C1 segment of cervical spinal cord (tissue), 14 donors: ENCODE results near the gene ADNP2.
A peak's percentile ranks its signal among the peaks of the same experiment; 100 is the strongest.

ENCODE experiments used
- DNase-seq, 14 donors: peaks; one replicate each; lab custom pipeline; 2025; lab: John Stamatoyannopoulos, UW

Gene ADNP2

DNA sequence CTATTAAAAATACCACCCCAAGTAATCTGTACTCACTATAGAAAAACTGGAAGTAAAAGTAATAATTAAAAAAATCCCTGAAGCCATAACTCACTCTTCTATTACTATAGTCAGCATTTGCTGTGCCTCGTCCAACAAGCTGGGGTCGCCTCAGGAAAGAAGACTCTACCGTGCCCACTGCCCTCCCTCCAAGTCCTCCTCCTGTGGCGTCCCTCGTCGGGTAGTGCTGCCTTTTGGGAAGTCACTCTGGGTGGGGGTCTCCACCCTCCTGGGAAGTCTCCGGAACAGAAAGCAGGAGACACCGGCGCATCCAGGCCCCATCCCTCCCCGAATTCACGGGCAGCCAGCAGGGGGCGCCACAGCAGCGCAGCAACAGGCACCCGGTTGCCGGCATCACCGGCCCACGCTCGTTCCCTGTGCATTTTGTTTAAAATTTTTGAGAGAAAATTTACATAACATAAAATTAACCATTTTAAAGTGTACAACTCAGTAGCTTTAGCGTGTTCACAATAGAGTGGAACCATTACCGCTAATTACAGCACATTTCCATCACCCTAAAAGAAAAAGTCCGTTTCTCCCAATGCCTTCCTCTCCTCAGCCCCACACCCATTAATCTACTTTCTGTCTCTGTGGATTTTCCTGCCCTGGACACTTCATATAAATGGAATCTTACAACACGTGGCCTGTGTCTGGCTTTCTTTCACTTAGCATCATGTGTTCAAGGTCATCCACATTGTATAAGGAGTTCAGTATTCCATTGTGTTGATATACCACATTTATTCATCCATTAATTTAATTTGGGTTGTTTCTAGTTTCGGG is 62.2 kb downstream of the ADNP2 start:
- DNase-seq: peak in 10 of 14 donors; percentile 7 to 72 (median 40)

DNA sequence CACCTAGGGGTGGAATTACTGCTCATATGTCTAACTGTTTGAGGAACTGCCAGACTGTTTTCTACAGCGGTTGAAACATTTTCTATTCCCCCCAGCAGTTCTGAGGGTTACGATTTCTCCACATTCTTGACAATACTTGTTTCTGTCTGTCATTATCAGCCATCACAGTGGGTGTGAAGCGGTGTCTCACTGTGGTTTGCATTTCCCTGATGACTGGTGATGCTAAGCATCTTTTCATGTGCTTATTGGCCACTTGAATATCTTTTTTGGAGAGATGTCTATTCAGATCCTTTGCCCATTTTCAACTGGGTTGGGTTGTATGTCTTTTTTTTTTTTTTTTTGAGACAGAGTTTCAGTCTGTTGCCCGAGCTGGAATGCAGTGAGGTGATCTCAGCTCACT is 63.0 kb downstream of the ADNP2 start:
- no peak for DNase-seq

DNA sequence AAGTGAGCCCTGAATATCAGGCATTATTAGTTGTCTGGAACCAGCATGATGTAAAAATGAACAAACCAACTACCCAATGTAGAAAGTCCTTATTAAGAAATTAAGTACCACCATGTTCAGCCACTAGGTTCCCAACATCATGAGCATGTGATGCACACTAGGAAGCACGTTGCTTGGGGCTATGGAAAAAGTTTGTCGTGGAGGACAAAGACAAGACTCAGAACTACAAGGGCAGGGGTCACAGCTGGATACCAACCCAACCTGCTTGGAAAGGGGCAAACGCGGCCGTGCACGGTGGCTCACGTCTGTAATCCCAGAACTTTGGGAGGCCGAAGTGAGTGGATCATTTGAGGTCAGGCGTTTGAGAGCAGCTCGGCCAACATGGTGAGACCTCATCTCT is 64.0 kb downstream of the ADNP2 start:
- DNase-seq: no peak

DNA sequence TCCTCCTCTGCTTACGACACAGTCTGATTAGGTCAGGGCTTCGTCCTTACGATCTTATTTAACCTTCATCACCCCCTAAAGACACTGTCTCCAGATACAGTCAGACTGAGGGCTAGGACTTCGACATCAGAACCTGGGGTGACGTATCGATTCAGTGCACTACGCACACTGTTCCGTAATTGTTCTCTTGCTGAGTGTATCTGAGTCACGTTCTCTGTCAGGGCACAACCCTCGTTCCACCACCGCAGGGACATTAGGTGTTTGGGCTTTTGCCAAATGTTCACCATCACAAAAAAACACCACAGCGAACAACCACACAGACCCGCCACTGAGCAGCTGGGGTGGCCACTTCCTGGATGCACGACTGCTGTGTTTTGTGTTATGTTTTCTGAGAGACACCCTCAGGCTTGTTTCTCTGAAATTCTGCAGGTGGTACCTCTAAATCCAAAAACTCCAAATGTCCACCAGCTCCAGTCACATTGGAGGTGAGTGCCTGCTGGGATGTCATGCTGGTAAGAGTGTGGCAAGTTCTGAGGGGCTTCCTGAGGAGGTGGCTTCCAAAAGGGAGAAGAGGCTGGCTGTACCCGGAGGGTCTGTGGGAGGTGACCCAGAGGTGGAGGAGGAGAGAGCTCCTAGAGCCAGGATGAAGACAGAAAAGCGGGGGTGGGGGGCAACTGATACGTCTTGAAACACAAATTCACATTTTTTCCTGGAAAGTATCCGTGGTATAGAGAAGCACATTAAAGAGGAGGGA is 66.6 kb downstream of the ADNP2 start:
- no peak for DNase-seq

DNA sequence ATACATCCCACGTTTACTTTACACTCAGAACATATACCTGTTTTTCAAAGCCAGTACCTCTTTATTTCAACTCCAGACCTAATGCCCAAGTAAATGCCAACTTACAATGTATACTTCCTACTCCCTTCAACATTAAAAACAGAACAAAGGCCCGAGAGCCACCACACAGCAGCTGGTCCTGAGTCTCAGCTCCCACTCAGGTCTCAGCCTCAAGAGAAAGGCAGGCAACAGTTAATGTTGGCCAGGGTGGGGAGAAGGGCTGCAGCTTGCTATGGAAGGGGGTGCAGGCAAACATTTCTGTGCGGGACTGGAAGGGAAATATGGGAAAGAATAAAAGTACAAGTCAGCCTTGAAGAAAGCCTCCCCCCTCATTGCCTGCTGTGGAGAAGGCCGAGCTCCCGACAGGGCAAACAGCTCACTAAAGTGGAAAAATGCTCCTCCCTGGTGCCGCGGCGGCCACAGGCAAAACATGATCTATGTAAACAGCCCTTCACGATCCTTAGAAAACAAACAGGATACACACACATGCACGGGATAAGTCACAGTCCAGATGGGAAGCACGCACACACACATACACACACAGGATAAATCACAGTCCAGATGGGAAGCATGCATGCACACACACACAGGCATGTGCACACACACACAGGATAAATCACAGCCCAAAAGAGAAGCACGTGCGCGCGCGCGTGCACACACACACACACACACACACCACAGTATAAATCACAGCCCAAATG is 67.4 kb downstream of the ADNP2 start:
- DNase-seq: no peak

DNA sequence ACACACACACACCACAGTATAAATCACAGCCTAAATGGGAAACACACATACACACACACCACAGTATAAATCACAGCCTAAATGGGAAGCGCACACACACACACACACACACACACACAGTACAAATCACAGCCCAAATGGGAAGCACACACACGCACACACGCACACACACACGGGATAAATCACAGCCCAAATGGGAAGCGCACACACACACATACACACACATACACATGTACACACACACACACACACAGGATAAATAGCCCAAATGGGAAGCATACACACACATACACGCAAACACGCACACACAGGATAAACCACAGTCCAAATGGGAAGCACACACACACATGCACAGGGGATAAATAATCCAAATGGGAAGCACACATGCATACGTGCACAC is 68.1 kb downstream of the ADNP2 start:
- no peak for DNase-seq

DNA sequence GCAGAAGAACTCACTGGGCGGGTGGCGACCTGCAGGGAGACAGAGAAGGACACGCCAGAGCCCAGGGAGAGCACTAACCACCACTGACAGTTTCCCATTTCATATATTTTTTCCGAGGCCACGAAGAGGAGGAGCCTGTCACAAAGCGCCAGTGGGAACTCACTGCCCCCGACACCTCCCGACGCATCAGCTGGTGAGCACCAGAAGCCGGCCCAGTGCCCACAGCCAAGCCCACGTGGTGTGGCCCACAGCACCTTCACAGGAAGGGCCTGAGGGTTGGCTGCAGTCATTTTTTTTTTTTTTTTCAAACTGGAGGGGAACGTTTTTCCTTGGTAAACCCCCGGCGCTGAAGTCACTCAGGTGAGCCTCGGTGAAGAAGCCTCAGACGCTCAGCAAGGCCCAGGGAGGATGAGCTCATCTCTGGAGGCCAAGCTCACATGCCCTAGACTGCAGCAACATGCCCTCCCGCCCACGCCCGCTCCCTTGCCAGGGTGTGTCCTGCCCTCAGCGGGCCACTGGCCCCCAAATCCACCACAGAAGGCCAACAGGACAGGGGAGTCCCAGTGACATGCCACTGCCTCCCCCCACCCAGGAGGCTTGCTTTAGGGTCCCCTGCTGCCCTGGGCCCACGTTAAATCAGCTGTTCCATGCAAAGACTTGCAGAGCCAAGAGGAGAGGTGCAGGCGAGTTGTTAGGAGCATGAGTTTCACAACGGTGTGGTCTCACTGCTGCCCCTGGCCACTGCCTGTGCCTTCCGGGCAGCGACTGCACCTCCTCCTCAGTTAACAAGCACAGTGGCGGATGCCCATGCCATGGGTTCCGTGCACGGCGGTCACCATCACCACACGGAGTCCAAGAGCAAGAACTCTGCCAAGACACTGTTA is 70.1 kb downstream of the ADNP2 start:
- DNase-seq: no peak

DNA sequence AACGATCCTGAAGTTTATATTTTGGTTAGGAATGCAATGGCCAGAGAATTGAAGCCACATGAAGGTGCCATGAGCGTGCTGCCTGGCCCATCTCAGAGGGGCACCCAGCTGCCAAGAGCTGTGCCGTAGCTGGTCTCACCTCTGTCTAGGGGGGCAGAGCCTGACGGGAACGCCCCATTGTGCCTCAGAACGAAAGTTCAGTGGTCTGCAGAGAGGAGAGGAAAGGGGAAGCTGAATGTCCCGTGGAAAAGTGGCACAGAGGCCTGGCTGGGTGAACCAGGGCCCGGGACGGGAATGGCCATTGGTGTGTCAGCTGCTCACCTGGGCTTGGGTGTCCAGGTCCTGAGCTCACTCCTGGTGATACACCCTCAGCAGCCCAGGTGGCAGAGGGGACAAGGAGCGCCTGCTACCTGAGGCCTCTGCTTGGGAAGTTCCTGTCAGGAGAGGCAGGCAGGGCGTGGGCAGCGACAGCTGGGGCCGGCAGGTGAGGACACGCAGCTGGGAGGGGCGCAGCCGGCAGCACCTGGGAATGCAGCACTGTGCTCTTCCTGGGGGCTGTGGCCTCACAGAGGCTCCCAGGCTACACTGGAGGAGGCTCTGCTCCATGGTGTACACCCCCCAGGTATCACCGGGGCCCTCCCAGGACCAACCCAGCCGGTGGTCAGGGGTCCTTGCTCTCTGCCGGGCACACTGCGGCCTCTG is 70.9 kb downstream of the ADNP2 start:
- no peak for DNase-seq

DNA sequence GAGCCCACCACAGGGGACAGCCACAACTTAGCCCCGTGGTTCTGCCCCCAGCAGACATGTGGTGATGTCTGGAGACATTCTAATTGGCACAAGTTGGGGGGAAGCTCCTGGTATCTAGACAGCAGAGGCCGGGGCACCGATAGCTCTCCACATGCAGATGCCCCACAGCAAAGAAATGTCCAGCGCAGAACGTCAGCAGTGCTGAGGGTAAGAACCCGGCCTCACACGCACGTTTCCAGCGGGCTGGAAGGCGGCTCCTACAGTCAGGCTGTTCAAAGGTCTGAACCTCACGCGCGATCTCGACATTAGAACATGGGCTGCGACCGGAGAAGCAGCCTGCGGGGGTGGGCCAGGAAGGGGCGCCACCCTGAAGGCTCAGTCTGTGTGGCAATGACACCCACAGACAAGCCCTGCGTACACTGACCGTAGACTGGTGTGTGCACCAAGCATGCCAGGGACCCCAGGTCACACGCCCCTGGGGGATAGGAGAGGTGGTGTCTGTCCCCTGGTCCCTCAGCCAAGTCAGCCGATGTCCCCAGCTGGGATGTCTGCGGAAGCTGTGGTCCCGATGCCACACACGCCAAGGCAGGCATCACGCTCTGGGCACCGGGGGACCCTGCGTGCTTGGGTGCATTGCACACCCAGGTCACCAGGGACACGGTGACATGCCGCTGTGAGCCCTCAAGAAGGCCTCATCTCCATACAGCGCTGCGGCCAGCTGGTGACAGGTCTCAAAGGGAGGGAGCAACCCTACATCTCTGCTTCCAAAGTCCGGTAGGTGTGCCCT is 71.9 kb downstream of the ADNP2 start:
- DNase-seq: no peak

DNA sequence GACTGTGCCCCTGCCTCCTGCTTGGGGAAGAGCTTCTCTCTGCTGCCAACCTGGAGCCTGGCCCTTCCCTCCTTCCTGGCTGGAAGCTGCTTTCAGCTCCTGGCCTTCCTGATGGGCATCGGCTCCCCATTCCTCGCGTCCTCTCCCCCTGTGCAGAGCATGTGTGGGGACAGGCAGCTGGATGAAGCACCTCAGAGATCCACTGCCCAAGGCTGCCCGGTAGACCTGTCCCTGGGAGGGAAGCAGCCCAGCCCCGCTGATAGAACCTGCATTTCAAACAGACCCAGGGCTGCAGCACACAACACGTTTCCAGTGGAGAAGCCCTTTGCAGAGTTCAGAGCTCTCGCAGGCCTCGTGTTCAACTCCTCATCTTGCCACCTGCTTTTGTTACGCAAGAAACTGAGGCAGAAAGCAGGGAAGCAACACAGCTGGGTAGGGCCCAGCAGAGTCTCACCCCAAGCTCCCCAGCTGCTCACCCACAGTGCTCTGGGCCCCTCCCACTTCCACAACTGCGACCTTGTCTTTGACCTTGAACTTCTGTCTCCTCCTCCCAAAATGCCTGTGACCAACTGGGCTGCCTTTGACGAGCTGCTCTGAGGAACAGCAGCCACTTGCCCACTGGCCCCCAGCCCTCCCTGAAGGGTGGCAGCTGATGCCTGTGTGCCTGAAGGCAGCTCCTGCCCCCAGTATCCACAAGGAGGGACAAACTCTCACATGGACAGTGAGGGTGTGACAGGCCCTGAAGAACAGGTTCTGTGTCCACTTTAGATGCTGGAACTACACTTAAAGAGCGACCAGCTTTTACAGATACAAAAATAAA is 72.8 kb downstream of the ADNP2 start:
- DNase-seq: no peak

DNA sequence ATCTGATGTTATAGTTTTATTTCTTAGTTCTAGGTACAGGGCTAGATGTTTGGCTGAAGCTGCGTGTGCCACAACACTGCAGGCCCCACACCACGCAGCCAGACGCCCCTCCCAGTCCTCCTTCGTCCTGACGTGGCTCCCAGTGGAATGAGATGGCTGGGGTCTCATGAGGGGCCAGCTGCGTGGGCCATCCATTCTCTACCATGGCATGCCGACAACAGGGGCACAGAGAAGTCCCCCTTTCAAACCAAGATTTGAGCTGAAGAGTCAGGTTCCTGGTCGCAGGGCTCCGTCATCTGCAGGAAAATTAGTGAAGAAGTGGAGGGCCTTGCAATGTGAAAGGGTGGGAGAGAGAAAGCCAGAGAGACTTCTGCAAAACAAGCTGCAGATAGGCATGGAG is 73.8 kb downstream of the ADNP2 start:
- no peak for DNase-seq

DNA sequence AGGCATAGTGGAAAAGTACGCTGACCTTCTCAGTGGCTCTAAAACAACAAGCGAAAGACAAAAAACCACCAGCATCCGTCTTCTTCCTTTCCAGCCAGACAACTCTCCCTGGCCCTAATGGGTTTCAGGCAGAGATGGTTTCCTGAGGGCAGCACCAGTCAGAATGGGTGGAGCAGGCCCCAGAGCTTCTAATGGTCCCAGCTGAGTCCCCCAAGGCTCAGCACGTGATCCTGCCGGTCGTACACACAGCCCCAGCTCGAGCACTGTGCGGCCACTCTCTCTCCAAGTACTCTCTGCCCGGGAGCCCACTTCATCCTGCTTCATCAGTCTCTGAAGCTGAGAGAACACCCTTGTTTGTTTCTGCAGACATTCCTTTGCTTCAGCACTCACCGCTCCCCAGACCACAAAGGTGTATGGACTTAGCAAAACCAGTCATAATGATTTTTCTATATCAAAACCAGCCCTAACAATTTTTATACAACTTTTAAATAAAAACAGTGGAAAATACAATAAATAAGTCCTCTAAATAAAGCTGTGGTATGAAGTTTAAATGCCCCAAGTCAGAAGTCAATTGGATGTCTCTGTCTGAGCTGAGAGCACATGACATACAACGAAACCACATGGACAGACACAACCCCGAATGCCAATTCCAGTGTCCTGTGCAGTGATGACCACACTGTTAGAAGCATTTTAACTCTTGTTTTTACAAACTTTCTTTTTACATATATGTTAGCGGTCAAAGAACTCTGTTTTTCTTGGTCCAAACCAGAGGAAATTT is 74.4 kb downstream of the ADNP2 start:
- no peak for DNase-seq

DNA sequence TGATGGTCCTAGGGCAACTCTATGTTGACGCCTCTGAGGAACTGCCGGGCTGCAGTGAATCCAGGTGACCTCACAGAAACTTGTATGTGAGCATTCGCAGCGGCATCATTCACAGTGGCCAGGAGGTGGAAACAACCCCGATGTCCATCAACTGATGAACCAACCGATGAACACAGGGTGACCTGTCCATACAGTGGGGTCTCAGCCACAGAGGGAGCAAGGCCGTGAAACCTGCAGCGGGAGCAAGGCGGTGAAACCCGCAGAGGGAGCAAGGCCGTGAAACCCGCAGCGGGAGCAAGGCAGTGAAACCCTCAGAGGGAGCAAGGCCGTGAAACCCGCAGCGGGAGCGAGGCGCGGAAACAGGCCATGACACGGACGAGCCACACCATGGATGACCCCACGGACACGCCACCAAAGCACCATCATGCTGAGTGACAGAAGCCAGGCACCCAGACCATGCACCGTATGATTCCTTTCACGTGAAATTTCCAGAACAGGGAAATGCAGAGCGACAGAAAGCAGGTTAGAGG is 75.2 kb downstream of the ADNP2 start:
- no peak for DNase-seq

DNA sequence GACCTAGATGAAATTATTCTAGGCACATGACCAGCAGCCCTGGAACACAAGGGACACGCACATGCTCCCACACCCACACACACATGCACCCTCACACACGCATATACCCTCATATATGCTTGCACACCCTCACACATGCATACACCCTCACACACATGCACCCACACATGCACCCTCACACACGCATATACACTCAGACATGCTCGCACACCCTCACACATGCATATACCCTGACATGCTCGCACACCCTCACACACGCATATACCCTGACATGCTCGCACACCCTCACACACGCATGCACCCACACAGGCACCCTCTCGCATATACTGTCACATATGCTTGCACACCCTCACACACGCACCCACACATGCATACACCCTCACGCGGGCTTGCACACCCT is 76.5 kb downstream of the ADNP2 start:
- DNase-seq: no peak

DNA sequence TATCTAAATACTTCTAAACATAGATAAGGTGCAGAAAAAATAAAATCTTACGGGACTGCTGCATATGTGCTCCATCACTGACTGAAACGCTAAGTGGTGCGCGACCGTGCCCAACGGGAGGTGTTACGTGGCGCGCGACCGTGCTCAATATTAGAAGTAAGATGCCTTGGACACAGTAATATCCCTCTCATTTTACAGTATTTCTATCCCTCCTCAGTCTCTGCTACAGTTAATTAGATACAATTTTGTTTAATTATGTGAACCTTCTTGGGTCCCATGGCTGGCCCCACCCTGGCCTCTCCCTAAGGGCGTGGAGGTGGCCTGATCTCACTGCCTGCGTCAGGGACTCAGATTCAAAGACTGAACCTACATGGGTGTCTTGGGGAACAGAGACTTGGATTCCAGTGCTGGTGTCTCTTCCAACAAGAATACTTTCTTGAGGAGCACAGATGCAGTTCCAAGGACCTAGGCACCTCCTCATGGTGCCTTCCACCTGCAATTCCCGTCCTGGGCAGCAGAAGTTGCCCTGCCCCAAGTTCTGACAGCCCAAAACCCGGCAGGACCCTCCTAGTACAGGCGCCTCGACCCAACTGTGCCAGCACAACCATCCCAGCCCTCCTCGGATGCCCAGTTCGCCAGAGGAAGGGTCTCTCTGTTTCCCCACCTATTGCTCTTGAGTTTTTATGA is 79.0 kb downstream of the ADNP2 start:
- no peak for DNase-seq

DNA sequence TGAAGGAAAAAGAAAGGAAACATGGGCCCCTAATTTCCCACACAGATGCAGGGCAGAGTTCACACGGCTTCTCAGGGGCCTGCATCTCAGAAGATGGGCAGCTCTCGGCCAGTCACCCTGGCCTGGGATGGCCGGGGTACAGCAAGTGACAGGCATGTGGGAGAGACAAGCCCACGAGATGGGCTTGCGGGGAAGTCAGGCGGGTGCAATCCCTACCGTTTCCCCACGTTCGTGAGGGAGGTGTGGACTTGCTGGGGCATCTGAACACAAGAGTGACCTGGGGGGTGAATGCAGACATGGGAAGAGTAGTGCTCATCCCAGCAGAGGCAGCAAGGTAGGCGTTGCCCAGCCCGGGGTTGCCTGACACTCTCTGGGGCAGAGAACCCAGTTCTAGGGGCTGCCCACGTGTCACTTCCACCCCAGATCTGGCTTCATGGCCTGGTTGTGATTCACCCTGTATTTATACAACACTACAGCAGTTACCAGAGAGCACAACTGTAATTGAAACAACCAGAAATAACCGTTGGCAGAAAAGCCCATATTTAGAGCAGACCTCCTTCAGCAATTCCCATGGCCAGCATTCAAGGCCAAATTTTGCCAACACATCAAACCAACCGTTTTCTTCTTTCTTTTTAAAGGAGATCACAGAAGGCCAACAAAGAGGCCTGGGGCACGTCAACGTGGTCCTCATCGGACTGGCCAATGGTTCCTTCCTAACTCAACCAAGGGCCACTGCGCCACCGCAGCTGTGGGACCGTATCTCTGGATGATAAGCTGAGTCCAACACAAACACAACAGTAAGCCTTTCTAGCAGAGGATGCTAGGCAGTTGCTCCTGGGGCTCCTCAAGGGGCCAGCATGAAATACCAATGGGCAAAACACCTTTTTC is 79.8 kb downstream of the ADNP2 start:
- no peak for DNase-seq

DNA sequence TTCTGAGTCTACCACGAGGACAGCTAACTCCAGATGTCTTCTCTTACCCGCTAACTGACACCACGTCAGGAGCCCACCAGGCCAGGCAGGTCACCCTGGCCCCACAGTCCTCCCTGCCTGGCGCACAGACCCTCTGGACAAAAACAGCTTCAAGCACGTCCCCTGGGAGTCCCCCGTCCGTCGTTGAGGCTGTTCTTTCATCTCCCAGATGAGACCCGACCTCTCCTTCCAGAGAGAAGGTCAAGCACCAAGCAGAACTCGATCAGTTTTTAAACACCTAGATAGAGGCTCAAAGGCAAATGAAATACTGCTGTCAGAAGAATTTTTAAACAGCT is 80.4 kb downstream of the ADNP2 start:
- DNase-seq: no peak
